Activated CD8-positive, alpha-beta memory T cell treated with anti-CD3 and anti-CD28 coated beads, Interleukin-2, amount 10 ng/mL, durations not matched to agents 7 days and 5 days (primary cell): ENCODE measurements around the gene CDKN1C. TPM values are rescaled to one million over a fixed set of nuclear protein-coding genes. Genes with fewer than 3 reads are reported as not detected.
"Not testable (repeated sequence)": the region's sequence is repeated elsewhere in the genome, so short reads cannot be mapped to it uniquely, and the experiment has no call there.

Experiments
- ATAC-seq: fragments of 150-1000 bp; cut with Tn5 transposase; one replicate; pipeline ENCODE4 v1.10.0; 2021; ENCODE audit warnings: moderate library complexity
- CTCF ChIA-PET: fragments of 350-600 bp; sonication (Branson Sonifier 250); formaldehyde crosslinking; loops from one replicate; lab custom pipeline; 2021; ENCODE audit warnings: antibody characterized with exemption; lab: Charles Lee
- DNase-seq: peaks from one replicate; pipeline ENCODE4 v3.0.0-alpha.2; 2020
- H3K27ac Mint-ChIP-seq: one replicate; pipeline ENCODE4 v1.8.0; 2021; ENCODE audit warnings: mild to moderate bottlenecking, mixed read lengths
- H3K27me3 Mint-ChIP-seq: one replicate; pipeline ENCODE4 v1.8.0; 2021; ENCODE audit warnings: mixed read lengths
- H3K36me3 Mint-ChIP-seq: one replicate; pipeline ENCODE4 v1.8.0; 2021; ENCODE audit warnings: mild to moderate bottlenecking, mixed read lengths
- H3K4me1 Mint-ChIP-seq: one replicate; pipeline ENCODE4 v1.8.0; 2021; ENCODE audit warnings: mixed read lengths
- H3K4me3 Mint-ChIP-seq: one replicate; pipeline ENCODE4 v1.8.0; 2021; ENCODE audit warnings: mild to moderate bottlenecking, moderate library complexity, mixed read lengths
- H3K9me3 Mint-ChIP-seq: one replicate; pipeline ENCODE4 v1.8.0; 2022; ENCODE audit warnings: low read depth, mixed read lengths
- total RNA-seq, 2 experiments: library from RNA; stranded (reverse); gene quantifications; one replicate each; pipeline ENCODE4 v1.2.3, GENCODE V29; 2021

Gene CDKN1C
- total RNA-seq, 2 experiments from 2014 or later: 0.44 to 0.87 TPM

DNA sequence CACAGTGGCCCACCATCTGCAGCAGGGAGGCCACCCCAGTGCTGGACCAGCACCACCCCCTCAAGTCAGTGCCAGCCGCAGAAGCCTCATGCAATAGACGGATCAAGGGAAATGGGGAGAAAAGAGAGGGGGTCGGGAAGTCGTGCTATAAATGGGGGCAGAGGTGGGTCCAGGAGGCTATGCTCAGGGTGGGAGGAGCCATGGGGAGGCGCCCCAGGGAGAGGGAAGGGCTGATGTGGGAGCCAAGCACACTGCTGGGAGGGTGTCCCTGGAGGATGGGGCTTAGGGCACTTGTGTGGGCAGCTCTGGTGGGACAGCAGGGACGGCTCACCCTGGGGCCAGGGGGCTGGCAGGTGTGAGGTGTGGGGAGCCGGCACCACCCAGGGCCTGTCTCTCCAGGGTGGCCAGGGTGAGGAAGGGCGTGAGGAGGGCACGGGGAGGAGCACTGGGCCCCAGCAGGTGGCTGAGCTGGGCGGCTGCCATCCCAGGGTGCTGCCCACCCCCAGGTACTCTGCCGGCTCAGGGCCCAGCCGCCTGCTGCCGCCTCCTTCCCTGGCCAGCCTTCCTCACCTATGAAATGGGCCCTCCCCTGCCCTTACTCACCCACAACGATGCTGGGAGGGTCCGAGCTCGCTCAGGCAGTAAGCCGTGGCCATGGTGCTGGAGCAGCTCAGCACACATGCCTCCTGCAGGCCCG is 25.7 kb upstream of the CDKN1C start:
- Mint-ChIP-seq H3K36me3 (no peaks in the 10 kb centered on the region), H3K27ac (no peak overlapping the region), H3K4me3 (no peak overlapping the region), H3K4me1 (peaks cover 13% of the 10 kb centered on the region), H3K9me3 (no peaks in the 10 kb centered on the region), H3K27me3 (no peaks in the 10 kb centered on the region)
- ATAC-seq (no peak), DNase-seq (no peak)
- CTCF ChIA-PET: interaction anchor here (0.8 to 1.6 kb wide), 2 partner anchors 19 to 378 kb away, joined by 3 to 4 read pairs; no protein-coding TSS in a partner anchor

DNA sequence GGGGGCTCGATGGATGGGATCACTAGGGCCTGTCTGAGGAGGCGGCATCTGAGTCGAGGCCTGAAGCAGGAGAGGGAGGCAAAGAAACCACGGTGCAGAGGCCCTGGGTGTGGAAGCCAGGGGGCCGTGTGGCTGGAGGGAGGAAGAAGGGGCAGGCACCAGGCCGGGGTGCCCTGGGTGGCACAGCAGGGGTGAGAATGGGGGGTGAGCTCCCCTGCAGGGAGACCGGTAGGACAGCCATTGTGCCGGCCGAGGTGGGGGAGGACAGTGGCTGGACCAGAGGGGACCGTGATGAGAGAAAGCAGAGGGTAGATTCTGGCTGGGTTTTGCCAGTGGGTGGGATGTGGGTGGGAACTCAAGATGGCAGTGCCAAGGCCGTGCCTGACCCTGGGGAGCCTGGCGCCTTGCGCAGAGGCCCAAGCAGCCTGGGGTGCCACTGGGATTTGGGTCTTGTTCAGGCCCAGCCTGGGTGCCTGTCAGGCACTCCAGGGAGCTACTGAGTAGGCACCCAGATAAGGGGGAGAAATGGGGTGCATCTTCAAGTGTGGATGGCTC is 24.9 kb upstream of the CDKN1C start:
- CTCF ChIA-PET: interaction anchor here (1.5 to 1.6 kb wide), 2 partner anchors 18 to 20 kb away, joined by 4 to 5 read pairs; no protein-coding TSS in a partner anchor
- Mint-ChIP-seq H3K27me3 (no peaks in the 10 kb centered on the region), H3K4me3 (no peak overlapping the region), H3K27ac (no peak overlapping the region), H3K9me3 (no peaks in the 10 kb centered on the region), H3K36me3 (peaks cover 3% of the 10 kb centered on the region), H3K4me1 (peaks cover 13% of the 10 kb centered on the region)
- ATAC-seq: no peak
- no peak for DNase-seq

DNA sequence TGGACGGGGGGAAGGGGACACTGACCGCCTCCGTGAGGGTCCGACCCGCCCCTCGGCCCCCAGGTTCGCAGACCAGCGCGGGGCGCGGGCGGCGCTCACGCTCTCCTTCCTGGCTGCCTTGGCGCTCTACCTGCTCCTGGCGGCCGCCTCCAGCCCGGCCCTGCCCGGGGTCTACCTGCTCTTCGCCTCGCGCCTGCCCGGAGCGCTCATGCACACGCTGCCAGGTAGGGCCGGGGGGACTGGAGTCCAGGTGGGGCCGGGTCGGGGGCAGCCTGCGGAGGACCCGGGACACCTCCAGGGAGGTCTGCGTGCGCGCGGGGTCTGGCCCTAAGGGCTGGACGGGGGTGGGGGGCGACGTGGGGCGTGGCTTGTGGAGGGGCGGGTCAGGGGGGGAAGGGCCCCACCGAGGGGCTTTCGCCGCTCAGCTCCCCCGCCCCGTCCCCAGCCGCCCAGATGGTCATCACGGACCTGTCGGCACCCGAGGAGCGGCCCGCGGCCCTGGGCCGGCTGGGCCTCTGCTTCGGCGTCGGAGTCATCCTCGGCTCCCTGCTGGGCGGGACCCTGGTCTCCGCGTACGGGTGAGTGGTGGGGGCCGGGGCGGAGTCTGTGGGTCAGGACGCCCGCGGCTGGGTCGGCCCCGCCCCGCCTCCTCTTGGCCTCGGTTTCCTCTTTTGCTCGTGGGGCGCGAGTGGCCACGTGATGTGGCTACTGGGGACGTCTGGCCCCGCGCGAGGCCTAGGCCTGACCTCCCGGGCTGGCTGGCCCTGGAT is 23.7 kb upstream of the CDKN1C start:
- no peaks in the 10 kb centered on the region for H3K27me3 Mint-ChIP-seq
- no peaks in the 10 kb centered on the region for H3K9me3 Mint-ChIP-seq
- peaks cover 11% of the 10 kb centered on the region for H3K4me1 Mint-ChIP-seq
- CTCF ChIA-PET: interaction anchor here (1.5 kb wide), 1 partner anchor 16 kb away, joined by 5 read pairs; no protein-coding TSS in a partner anchor
- H3K4me3 Mint-ChIP-seq: no peak overlapping the region
- no peak for ATAC-seq
- DNase-seq: no peak
- H3K27ac Mint-ChIP-seq: no peak overlapping the region
- peaks cover 7% of the 10 kb centered on the region for H3K36me3 Mint-ChIP-seq

DNA sequence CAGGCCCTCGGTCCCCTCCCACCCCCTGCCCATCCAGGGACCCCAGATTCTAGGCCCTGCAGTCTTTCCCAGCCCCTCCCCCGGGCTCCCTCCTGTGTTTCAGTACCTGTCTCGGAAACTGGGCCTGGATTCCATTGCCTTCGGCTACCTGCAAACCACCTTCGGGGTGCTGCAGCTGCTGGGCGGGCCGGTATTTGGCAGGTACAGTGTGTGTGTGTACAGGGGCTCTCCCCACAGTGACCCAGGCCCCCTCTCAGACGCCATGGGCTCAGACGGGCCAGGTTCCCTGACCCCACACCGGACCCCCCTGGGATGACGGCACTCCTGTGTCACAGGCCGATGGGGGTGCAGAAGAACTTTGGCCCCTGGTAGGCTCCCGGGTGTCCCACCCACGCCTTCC is 22.6 kb upstream of the CDKN1C start:
- no peaks in the 10 kb centered on the region for H3K27me3 Mint-ChIP-seq
- H3K4me1 Mint-ChIP-seq: peaks cover 4% of the 10 kb centered on the region
- ATAC-seq (no peak), DNase-seq (no peak)
- H3K27ac Mint-ChIP-seq: no peak overlapping the region
- H3K36me3 Mint-ChIP-seq: peaks cover 7% of the 10 kb centered on the region
- CTCF ChIA-PET: no interaction called here
- H3K4me3 Mint-ChIP-seq: no peak overlapping the region
- H3K9me3 Mint-ChIP-seq: no peaks in the 10 kb centered on the region

DNA sequence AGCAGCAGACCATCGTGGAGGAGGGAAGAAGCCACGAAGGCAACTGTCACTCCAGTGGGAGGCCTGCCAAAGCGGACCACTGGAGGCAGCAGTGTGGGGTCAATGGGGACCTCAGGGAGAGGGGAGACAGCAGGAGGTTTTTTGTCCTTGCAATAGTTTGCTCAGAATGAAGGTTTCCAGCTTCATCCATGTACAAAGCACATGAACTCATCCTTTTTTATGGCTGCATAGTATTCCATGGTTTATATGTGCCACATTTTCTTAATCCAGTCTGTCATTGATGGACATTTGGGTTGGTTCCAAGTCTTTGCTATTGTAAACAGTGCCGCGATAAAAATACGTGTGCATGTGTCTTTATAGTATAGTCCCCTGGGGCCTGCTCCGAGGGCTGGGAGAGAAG is 19.7 kb upstream of the CDKN1C start:
- not testable (repeated sequence) for ATAC-seq, DNase-seq, H3K9me3 Mint-ChIP-seq, H3K27ac Mint-ChIP-seq, H3K36me3 Mint-ChIP-seq, H3K4me3 Mint-ChIP-seq, H3K27me3 Mint-ChIP-seq, H3K4me1 Mint-ChIP-seq
- CTCF ChIA-PET: interaction anchor here (6.1 kb wide), 1 partner anchor 15 kb away, joined by 85 read pairs; the partner anchor contains the start of gene CDKN1C

DNA sequence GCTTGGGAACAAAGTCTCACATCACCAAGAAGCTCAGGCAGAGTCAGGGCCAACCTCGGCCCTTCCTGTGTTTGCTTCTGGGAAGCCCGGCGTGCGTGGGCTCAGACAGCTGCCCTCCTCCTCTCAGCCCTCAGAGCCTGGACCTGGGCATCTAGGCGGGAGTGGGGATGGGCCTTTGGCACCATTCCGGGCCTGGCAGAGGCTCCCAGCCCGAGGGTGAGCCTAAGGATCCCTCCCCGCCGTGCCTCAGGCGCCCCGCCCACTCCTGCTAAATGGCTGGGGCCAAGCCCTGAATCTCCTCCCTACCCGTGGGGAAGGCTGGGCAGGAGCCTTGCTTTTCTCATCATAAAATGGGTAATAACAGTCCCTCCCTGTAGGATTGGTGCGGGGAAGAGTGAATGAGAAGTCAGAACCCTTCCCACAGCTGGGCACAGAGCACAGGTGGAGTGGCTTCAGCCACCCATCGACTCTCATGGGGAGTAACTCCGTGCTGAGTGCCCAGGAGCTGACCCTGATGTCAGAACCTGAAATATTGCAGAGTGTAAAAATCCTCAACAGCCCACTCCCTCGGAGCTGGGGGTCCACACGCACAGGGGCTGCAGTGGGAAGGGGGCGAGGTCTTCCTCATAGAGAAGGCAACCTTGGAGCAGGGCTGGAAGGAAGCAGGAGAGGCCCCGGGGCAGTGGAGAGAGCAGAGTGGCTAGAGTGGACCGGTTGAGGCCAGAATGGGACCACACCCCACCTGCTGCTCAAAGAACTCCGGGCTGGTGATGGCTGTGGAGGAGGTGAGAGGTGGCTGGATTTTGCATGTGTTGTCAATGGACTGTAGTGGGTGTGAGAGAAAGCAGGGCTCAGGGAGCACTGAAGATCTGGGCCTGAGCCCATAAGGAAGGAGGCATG is 18.8 kb upstream of the CDKN1C start:
- no peaks in the 10 kb centered on the region for H3K9me3 Mint-ChIP-seq

DNA sequence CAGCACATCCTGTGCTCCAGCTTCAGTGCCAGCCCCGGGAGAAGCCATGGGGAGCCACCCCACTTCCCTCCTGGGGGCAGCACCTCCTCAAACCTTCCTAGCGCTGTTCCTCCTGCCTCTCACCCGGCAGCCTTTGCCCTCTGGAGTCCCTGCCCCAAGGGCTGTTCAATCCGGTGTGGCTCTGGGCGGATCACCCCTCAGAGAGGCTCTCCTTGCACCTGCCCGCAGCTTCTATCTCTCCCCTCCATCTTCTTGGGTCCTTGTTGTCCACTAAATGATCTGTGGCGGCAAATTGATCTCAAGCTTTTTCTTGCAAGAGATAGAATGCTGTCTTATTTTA is 18.1 kb upstream of the CDKN1C start:
- CTCF ChIA-PET: interaction anchor here (1.2 to 6.1 kb wide), 4 partner anchors 14 to 371 kb away, joined by 3 to 85 read pairs (median 21); partner anchors contain the start of genes CDKN1C and PHLDA2
- no peaks in the 10 kb centered on the region for H3K9me3 Mint-ChIP-seq

More for the DNA sequence above, 18.8 kb upstream of the CDKN1C start:
- Mint-ChIP-seq H3K4me3 (no peak overlapping the region), H3K27ac (no peak overlapping the region), H3K4me1 (peaks cover 17% of the 10 kb centered on the region), H3K36me3 (peaks cover 7% of the 10 kb centered on the region), H3K27me3 (peaks cover 3% of the 10 kb centered on the region)
- DNase-seq (no peak), ATAC-seq (no peak)
- CTCF ChIA-PET: interaction anchor here (3.4 to 6.1 kb wide), 3 partner anchors 14 to 372 kb away, joined by 20 to 85 read pairs (median 22); partner anchors contain the start of genes CDKN1C and PHLDA2

DNA sequence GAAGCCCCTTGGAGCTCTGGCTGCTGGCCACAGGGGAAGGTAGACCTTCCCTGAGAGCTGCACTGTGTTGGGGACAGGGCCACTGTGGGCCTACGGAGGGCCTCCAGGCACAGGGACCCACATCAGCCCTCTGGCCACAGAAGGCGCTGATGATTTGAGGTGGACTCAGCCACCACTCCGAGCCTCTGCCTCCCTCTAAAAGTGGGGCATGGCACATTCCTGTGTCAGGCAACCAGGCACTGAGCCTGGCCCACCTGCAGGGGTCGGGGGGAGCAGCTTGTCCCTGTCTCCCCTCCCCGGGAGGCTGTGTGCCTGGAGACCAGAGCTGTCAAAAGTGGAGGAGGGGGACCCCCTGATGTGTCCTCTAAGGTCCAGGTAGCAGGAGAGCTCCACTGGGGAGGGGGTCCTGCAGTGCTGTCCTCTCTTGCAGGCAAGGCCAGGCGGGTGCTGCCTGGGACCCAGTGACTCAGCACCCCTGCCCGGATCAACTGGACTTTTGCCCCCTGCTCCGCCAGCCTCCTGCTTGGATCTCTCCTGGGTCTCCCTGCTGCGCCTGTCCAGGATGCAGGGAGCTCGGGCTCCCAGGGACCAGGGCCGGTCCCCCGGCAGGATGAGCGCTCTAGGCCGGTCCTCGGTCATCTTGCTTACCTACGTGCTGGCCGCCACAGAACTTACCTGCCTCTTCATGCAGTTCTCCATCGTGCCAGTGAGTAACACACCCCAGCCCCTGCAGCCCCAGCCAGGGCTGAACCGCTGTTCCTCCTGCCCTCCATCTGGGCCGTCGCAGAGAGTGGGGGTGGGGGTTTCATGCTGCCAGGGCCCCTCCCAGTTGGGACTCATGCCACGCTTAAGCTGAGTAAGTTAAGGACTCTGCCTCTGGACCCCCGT is 17.5 kb upstream of the CDKN1C start:
- ATAC-seq (peak; percentile 0), DNase-seq (no peak)
- Mint-ChIP-seq H3K36me3 (peaks cover 7% of the 10 kb centered on the region), H3K27me3 (peaks cover 3% of the 10 kb centered on the region), H3K4me1 (peaks cover 31% of the 10 kb centered on the region), H3K27ac (peak overlapping the region; percentile 72), H3K4me3 (peak overlapping the region; percentile 68), H3K9me3 (no peaks in the 10 kb centered on the region)
- CTCF ChIA-PET: interaction anchor here (0.7 to 6.1 kb wide), 8 partner anchors 13 to 371 kb away, joined by 3 to 85 read pairs (median 4); partner anchors contain the start of genes CDKN1C and PHLDA2

More for the DNA sequence above, 18.1 kb upstream of the CDKN1C start:
- peak overlapping the region; percentile 19 for H3K27ac Mint-ChIP-seq
- DNase-seq: no peak
- H3K4me1 Mint-ChIP-seq: peaks cover 24% of the 10 kb centered on the region
- ATAC-seq: no peak
- H3K27me3 Mint-ChIP-seq: peaks cover 3% of the 10 kb centered on the region
- H3K4me3 Mint-ChIP-seq: peak overlapping the region; percentile 51
- peaks cover 7% of the 10 kb centered on the region for H3K36me3 Mint-ChIP-seq

DNA sequence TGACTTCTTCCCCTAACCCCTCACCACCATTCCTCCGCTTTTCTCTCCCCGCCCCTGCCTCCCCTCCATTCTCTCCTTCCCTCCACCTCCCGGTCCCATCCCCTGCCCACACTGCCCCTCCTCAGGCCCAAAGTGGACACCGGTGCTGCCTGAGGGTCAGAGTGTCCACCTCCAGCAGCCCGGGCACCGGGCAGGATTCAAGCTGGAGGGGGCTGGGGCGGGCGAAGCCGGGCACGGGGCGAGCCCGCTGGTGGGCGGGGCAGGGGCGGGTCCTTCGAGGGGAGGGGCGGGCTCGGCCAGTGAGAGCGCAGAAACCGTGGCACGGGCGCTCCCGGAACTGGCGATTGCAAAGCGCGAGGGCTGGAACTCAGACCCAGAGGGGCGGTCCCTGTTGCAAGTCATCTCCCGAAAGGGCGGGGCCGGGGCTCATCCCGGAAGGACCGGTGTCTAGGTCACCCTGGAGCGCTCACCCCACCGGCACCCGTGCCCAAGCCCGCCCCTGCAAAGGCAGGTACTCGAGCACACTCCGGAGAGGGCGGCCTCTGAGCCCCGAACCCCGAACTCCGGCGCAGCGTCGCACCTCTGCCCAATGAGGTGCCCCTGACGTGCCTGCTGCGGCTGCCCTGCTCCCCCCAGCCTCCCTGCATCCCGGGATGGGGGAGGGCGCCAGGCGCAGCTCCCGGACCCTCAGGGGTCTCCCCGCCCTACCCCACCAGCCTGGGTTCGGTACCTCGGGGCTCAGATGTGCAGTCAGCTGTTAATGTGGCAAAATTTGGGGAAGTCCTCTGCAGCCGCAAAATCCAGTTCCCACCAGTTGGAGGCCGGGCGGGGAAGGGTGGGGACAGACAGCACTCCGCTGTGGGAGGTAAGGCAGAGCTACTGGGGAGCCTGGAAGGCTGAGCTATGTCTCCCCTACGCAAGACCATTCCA is 16.5 kb upstream of the CDKN1C start:
- DNase-seq (peak; percentile 99), ATAC-seq (peak; percentile 96)
- no peaks in the 10 kb centered on the region for H3K9me3 Mint-ChIP-seq
- peak overlapping the region; percentile 72 for H3K27ac Mint-ChIP-seq
- peaks cover 36% of the 10 kb centered on the region for H3K4me1 Mint-ChIP-seq
- CTCF ChIA-PET: interaction anchor here (0.7 to 6.1 kb wide), 7 partner anchors 12 to 370 kb away, joined by 3 to 85 read pairs (median 5); partner anchors contain the start of genes CDKN1C and PHLDA2
- H3K4me3 Mint-ChIP-seq: peak overlapping the region; percentile 68
- peaks cover 3% of the 10 kb centered on the region for H3K27me3 Mint-ChIP-seq
- peaks cover 7% of the 10 kb centered on the region for H3K36me3 Mint-ChIP-seq

DNA sequence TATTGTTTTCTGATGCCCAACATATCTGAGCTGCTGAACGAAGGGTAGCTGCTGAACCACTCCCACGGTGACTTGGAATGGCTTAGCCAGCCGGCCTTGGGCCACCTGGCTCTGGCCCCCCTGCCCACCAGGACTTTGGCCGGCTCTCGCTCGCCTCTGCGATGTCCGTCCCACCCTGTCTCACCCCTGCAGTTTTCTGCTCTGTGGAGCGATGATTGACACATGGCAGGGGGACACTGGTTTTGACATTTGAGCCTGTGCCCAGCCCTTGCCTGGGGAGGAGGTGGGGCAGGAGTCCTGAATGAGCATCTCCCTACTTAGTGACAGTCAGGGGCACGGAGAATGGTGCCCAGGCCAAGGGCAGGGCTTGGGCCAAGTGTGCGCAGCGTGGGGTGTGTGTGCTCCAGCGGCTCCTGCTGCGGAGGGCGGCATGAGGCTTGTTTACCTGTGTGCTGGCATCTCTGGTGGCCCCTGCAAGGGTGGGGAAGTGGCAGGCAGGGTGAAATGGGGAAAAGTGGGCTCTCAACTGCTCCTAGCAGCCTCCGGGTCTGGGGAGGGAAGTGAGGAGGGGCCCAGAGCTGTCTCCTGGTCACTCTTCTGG is 15.7 kb upstream of the CDKN1C start:
- H3K27me3 Mint-ChIP-seq: peaks cover 3% of the 10 kb centered on the region
- H3K9me3 Mint-ChIP-seq: no peaks in the 10 kb centered on the region
- CTCF ChIA-PET: interaction anchor here (3.4 to 6.1 kb wide), 3 partner anchors 11 to 369 kb away, joined by 20 to 85 read pairs (median 22); partner anchors contain the start of genes CDKN1C and PHLDA2
- peak overlapping the region; percentile 32 for H3K27ac Mint-ChIP-seq
- ATAC-seq (no peak), DNase-seq (no peak)
- peaks cover 7% of the 10 kb centered on the region for H3K36me3 Mint-ChIP-seq
- peaks cover 36% of the 10 kb centered on the region for H3K4me1 Mint-ChIP-seq
- no peak overlapping the region for H3K4me3 Mint-ChIP-seq
